Choroid plexus epithelial cell (primary cell): Measurements from ENCODE around the gene PLD1.

Source experiments
- DNase-seq: peaks from one replicate; pipeline ENCODE4 v3.0.0-alpha.2; 2010; ENCODE audit warnings: low read depth
- H3K4me3 ChIP-seq: 2 replicates; pipeline ENCODE4 v1.5.1; 2011; ENCODE audit warnings: low read depth, mild to moderate bottlenecking, control low read depth, low read length, moderate library complexity
- CTCF ChIP-seq: conservative IDR thresholded peaks from 2 replicates; pipeline ENCODE4 v1.5.1; 2011; ENCODE audit warnings: low read depth, mild to moderate bottlenecking, control low read depth, inconsistent platforms, low read length, moderate library complexity

PLD1 gene

GRCh38 chr3:171680726-171681411, 129.4 kb downstream of the PLD1 start:
- TF ChIP-seq CTCF = no peak
- DNase-seq = no peak
- no peak overlapping the region for H3K4me3 ChIP-seq

- no peak for TF ChIP-seq CTCF
- no peak for DNase-seq
- no peak overlapping the region for H3K4me3 ChIP-seq
Observed at GRCh38 chr3:171678971-171679492, 131.3 kb downstream of the PLD1 start.

GRCh38 chr3:171677706-171678105, 132.6 kb downstream of the PLD1 start:
- no peak for TF ChIP-seq CTCF
- DNase-seq = no peak
- H3K4me3 ChIP-seq = no peak overlapping the region

GRCh38 chr3:171676601-171677175, 133.6 kb downstream of the PLD1 start:
- no peak overlapping the region for H3K4me3 ChIP-seq

GRCh38 chr3:171673951-171674350, 136.3 kb downstream of the PLD1 start:
- no peak overlapping the region for H3K4me3 ChIP-seq
- DNase-seq = peak; percentile 11

More at GRCh38 chr3:171676601-171677175, 133.6 kb downstream of the PLD1 start:
- no peak for DNase-seq
- no peak for TF ChIP-seq CTCF

GRCh38 chr3:171672538-171672937, 137.7 kb downstream of the PLD1 start:
- TF ChIP-seq CTCF = no peak
- no peak for DNase-seq
- H3K4me3 ChIP-seq = no peak overlapping the region

More at GRCh38 chr3:171673951-171674350, 136.3 kb downstream of the PLD1 start:
- no peak for TF ChIP-seq CTCF
